Lower leg skin (tissue), 4 donors: ENCODE measurements around the gene NACC1. TPM values are rescaled to one million over a fixed set of nuclear protein-coding genes. Genes with fewer than 3 reads are reported as not detected.

ENCODE experiments used
- DNase-seq, 2 donors: peaks; one replicate each; pipeline ENCODE4 v3.0.0-alpha.2; 2019; ENCODE audit warnings: low spot score in 2 of 2
- H3K4me3 ChIP-seq: fragments of 200-600 bp; sonication (generic); 2 replicates; pipeline ENCODE4 v1.5.1; 2017; ENCODE audit warnings: mild to moderate bottlenecking, low read depth; ENCODE audit not compliant: poor library complexity, severe bottlenecking
- CTCF ChIP-seq, 3 donors: fragments of 450-650 bp; IDR thresholded peaks; one replicate each; pipeline ENCODE4 v1.5.1; 2016; ENCODE audit warnings: antibody characterized with exemption in 3 of 3, mild to moderate bottlenecking in 3 of 3, moderate library complexity in 2 of 3
- POLR2A ChIP-seq, 2 donors: fragments of 450-650 bp; IDR thresholded peaks; one replicate each; pipeline ENCODE4 v1.6.1; 2016 to 2017; ENCODE audit warnings: antibody characterized with exemption in 2 of 2, mild to moderate bottlenecking in 1 of 2, moderate library complexity in 1 of 2
- WGBS, 2 donors: methylation state at CpG; one replicate each; pipeline ENCODE4 v1.1.5; 2018; 5-methylcytosine and 5-hydroxymethylcytosine counted together
- intact Hi-C: fragments of 100-400 bp; cut with DNase I; formaldehyde crosslinking; loops from one replicate; pipeline ENCODE4 v1.15.0; 2023; ENCODE audit warnings: low total_unique reads
- total RNA-seq, 4 donors: library from RNA; depleted of rRNA; stranded (reverse); fragments of >200 nt; gene quantifications; one replicate each; pipeline ENCODE4 v1.1.0, GENCODE V29; 2016

The NACC1 gene
- total RNA-seq, 4 donors from 2014 or later = 21.4 to 46.1 (median 39.8) TPM

- no peak overlapping the region for H3K4me3 ChIP-seq
- WGBS, 2 donors = 64 to 66% methylated on average over 10 of the region's 10 CpGs
- TF ChIP-seq CTCF (IDR thresholded peaks at IDR 0.05) (no peak), POLR2A (IDR thresholded peaks at IDR 0.05) (no peak)
- intact Hi-C loops = no loop called here
- DNase-seq = no peak
Measured at GRCh38 chr19:13078381-13078780, 39.7 kb upstream of the NACC1 start.

- intact Hi-C loops = no loop called here
- no peak overlapping the region for H3K4me3 ChIP-seq
- TF ChIP-seq POLR2A (IDR thresholded peaks at IDR 0.05) (no peak), CTCF (IDR thresholded peaks at IDR 0.05) (no peak)
- DNase-seq = no peak
- WGBS, 2 donors = 38 to 43% methylated on average over 11 to 12 of the region's 12 CpGs
Measured at GRCh38 chr19:13078897-13079541, 39.0 kb upstream of the NACC1 start.

- no peak for TF ChIP-seq CTCF (IDR thresholded peaks at IDR 0.05)
- TF ChIP-seq POLR2A (IDR thresholded peaks at IDR 0.05) = no peak
- DNase-seq = no peak
- no peak overlapping the region for H3K4me3 ChIP-seq
- WGBS, 2 donors = 21 to 29% methylated on average over 16 of the region's 16 CpGs
- intact Hi-C loops = no loop called here
Measured at GRCh38 chr19:13079542-13079986, 38.5 kb upstream of the NACC1 start.

- intact Hi-C loops = no loop called here
- WGBS, 2 donors = 59 to 66% methylated on average over 13 to 14 of the region's 14 CpGs
- H3K4me3 ChIP-seq = no peak overlapping the region
- no peak for DNase-seq
- no peak for TF ChIP-seq CTCF (IDR thresholded peaks at IDR 0.05)
- no peak for TF ChIP-seq POLR2A (IDR thresholded peaks at IDR 0.05)
Measured at GRCh38 chr19:13082192-13083007, 35.7 kb upstream of the NACC1 start.

- no peak for TF ChIP-seq POLR2A (IDR thresholded peaks at IDR 0.05)
- TF ChIP-seq CTCF (IDR thresholded peaks at IDR 0.05) = no peak
- DNase-seq = no peak
- WGBS, 2 donors = 68 to 69% methylated on average over 7 of the region's 7 CpGs
- H3K4me3 ChIP-seq = no peak overlapping the region
- intact Hi-C loops = no loop called here
Measured at GRCh38 chr19:13083008-13083404, 35.1 kb upstream of the NACC1 start.
